ENCODE results near the gene QKI.

DNA sequence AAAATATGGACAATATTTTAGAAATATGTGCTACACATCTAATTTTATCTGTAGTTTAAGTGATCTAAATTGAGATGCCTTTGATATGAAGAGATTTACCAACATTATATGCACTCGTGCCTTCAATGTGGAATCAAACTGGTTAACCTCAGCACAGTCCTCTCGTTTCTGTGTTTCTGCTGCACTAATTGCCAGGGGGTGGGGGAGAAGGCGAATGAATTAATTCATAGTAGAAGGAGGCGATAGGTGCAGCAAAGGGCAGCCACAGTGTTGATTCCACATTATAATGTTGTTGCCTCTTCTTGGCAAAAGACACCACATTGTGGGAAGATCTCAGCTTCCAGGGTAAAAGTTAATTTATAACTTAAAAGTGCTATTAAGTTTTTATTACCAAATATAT, 161.6 kb downstream of the QKI start:
- TF ChIP-seq, protein P1, sequence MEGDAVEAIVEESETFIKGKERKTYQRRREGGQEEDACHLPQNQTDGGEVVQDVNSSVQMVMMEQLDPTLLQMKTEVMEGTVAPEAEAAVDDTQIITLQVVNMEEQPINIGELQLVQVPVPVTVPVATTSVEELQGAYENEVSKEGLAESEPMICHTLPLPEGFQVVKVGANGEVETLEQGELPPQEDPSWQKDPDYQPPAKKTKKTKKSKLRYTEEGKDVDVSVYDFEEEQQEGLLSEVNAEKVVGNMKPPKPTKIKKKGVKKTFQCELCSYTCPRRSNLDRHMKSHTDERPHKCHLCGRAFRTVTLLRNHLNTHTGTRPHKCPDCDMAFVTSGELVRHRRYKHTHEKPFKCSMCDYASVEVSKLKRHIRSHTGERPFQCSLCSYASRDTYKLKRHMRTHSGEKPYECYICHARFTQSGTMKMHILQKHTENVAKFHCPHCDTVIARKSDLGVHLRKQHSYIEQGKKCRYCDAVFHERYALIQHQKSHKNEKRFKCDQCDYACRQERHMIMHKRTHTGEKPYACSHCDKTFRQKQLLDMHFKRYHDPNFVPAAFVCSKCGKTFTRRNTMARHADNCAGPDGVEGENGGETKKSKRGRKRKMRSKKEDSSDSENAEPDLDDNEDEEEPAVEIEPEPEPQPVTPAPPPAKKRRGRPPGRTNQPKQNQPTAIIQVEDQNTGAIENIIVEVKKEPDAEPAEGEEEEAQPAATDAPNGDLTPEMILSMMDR (IDR thresholded peaks at IDR 0.05) = no peak
- no peak for TF ChIP-seq POLR2A (IDR thresholded peaks at IDR 0.05)

Measured in right lobe of liver (tissue), 4 donors.